Bone marrow (tissue), 2 donors: Measurements from ENCODE around the gene BSG.
"Not testable (repeated sequence)": the region's sequence is repeated elsewhere in the genome, so short reads cannot be mapped to it uniquely, and the experiment has no call there.

Source experiments
- DNase-seq, 2 donors: peaks; one replicate each; lab custom pipeline; 2025; lab: John Stamatoyannopoulos, UW

BSG gene

DNA sequence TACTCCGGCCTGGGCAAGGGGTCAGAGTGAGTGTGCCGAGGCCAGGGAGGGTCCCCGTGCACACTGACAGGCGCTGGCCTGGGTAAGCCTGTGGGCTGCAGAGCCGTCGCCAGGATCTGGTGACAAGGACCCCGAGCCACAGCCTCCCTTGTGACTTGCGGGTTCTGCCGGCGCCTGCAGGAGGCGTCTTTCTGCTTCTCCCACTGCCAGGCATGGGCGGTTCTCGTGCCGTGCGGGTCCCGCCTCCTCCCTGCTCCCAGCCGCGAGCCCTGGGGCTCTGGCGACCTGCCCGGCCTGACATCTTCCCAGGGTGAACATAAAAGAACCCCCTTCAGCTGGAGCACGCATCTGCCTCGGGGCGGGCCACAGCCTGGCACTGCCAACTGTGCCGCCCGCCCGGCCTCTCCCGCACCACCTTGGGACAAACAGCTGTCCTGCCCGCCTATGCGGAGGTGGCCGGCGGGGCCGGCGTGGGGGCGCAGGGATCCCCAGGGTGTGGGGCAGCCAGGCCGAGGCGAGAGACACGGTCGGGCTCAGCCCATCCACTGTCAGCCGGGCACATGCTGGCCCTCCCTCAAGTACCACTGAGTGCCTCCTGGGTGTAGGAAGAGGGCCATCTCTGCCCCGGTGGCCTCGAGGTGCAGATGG is 15.8 kb downstream of the BSG start:
- DNase-seq = peak; percentile 32 to 64

DNA sequence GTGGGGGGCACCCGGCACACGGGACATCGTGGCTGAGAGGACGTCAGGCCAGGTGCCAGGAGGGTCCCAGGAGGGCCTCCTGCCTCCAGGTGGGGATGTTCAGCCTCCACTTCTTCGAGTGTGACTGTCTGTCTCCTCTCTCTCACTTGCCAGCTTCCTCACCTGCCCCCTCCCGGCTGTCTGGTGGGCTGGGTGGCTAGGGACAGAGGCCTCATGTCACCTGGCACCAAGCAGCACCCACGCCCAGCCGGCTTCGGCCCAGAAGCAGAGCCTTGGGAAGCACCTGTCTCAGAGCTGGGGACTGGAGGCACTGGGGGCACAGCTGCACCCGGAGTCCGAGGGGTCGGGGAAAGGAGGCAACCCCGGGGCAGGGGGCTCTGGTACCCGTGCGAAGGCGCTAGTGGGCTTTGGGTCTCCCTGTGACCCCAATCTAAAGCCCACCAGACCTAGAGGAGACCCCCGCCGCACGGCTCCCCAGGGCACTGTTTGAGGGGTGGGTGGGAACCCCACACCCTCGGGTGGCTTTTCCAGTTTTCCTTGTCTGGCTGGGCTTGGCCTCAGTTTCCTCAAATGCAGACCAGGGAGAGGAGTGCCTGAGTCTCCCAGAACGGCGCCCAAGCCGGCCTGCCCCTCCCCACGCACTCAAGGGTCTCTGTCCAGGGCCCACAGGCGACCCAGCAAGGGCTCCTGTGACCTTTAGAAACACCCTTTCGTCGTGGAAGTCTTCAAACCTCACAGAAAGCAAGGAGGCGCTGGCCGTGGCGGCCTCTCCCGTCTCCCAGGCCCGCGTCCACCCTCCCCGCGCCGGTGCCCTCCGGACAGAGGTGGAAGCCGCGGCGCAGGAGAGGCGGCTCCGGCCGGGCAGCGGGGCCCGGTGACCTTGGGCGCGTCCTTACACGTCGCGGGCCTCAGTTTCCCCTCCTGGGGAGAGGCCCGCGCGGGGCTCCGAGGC is 16.6 kb downstream of the BSG start:
- DNase-seq = no peak

DNA sequence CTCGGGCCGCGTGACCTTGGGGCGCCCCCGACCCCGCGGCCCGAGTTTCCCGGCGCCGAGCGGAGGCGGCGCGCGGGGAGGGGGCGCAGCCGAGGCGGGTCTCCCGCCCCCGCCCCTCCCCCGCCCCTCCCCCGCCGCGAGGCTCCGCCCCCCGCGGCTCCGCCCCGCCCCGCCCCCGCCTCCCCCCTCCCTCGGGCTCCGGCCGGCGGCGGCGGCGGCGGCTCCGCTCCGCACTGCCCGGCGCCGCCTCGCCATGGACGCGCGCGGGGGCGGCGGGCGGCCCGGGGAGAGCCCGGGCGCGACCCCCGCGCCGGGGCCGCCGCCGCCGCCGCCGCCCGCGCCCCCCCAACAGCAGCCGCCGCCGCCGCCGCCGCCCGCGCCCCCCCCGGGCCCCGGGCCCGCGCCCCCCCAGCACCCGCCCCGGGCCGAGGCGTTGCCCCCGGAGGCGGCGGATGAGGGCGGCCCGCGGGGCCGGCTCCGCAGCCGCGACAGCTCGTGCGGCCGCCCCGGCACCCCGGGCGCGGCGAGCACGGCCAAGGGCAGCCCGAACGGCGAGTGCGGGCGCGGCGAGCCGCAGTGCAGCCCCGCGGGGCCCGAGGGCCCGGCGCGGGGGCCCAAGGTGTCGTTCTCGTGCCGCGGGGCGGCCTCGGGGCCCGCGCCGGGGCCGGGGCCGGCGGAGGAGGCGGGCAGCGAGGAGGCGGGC is 17.4 kb downstream of the BSG start, which contains the start of gene HCN2:
TSS of gene HCN2 (plus strand) at position 189 of the 703 bp plus-strand sequence. CDS start at position 254, 65 bp downstream.
- no peak for DNase-seq

DNA sequence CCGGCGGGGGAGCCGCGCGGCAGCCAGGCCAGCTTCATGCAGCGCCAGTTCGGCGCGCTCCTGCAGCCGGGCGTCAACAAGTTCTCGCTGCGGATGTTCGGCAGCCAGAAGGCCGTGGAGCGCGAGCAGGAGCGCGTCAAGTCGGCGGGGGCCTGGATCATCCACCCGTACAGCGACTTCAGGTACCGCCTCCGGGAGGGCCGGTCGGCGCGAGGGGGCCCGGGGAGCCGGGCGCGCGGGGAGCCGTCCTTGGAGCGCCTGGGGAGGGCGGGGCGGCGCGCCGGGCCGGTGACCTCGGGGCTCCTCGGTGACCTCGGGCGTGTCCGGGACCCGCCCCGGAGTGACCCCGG is 18.0 kb downstream of the BSG start:
- no peak for DNase-seq

DNA sequence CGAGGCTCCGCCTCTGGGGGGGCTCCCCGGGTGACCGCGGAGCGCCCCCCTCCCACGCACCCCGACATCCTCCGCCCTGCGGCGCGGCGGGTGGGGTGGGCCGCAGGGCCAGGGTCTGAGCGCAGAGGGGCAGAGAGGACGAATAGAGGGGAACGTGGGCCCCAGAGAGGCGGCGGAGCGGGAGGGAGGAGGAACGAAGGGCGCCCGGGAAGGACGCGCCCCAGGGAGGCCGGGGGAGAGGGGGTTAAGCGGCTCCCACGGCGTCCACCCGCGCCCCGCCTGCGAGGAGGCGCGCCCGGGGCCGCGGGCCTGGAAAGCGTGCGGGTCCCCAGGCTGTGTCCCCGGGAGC is 18.3 kb downstream of the BSG start:
- no peak for DNase-seq

DNA sequence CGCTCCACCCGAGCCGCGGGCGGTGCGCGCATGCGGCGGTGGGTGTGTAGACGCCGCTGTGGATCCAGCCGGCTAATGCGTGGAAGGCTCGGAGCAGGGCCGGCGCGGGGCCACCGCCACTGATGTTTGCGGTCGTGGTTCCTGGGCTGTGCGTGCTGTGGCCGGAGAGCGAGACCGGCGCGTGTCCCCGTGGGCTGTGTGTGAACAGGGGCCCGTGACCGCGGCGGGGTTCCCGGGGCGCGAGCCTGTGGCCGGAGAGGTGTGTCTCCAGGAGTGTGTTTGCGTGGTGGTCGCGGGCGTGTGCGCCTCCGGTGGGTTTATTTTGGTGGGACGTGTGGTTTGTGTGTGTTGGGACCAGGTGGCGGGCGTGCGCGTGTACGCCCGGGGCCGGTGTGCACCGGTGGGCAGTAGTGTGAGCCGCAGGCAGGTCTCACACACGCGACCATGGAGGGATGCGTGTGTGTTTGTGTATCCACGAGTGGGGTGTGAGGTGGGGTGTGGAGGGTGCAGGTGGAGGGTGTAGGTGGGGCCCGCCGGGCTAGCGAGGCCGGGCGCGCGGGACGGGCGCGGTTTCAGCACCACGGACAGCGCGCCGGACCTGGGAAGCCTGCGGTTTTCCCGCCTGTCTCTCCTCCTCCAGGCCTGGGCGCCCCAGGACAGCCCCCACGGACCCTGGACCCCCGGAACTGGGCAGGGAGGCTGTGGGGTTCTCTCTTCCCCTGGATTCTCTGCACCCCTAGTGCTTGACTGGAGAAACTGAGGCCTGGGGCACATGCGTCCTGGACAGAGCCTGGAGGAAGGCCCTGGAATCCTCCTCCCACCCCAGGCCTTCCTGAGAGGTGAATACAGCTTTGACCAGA is 18.9 kb downstream of the BSG start:
- DNase-seq = no peak

DNA sequence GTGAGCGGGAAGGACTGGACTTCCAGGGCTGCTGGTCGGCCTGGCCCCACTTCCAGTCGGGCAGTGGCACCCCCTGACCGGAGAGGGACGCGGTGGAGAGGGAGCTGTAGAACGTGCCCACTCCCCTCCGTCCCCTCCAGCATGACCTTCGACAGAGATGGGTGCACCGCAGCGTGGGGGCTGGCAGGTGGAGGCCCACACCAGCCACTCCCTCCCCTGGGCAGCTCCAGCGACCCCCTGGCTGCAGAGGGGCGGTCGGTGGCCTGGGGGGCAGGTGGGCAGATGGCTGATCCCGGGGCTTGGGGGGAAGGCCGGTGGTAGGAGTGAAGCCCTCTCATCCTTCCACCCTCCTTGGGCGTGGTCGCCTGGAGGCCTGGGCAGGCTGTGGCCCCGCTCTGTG is 19.7 kb downstream of the BSG start:
- DNase-seq = no peak

DNA sequence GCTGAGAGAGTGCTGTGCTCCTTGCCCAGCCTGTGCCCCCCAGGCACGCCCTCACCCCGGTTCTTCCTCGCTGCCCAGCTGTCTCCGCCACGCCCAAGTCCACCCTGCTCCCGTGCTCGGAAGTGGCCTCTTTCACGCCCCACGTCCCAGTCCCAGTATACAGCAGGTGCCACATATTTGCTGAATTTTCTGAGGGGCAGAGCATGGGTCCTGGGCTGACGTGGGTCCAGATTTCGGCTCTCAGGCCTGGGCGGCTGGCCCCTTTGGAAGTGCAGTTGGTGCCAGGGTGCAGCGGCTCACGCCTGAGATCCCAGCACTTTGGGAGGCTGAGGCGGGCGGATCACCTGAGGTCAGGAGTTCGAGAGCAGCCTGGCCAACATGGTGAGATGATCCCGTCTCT is 20.7 kb downstream of the BSG start:
- no peak for DNase-seq

DNA sequence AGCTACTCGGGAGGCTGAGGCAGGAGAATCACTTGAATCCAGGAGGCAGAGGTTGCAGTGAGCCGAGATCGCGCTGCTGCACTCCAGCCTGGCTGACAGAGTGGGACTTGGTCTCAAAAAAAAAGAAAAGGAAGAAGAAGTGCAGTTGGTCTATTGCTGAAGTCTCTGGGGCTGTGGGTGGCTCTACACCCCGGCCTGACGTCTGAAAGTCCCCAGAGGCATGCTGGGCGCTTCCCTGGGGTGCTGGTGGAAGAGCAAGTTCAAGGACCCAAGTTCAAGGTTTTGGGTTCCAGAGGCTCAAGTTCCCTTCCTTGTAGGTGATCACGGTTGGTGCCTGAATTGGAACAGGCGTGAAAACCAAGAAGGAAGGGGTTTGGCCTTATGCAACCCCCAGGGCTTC is 21.1 kb downstream of the BSG start:
- DNase-seq = no peak

DNA sequence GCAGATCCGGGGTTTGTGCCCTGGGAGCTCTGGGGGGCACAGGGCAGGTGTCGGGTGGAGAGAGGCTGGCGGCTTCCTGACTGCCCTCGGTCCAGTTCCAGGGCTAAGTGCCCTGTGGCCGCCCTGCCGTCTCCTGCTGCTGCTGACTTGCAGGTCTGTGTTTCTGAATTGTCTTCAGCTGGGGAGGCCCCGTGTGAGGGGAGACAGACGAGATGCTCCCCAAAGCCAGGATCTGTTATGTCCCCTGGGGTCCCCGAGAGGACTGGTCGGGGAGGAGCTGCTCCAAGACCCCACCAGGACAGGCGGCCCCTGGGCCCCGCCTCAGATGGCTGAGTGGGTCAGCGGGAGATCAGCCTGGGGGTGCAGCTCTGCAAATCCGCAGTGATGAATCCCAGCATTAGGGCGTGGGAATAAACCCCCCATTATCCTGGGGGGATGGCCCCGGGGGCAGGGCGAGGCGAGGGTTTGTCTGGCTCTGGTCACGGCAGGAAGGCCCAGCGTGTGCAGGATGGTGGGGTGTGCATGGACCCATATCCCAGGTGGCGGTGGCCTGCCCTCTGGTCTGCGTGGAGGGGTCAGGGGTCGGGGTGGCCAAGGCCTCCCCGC is 22.0 kb downstream of the BSG start:
- no peak for DNase-seq

DNA sequence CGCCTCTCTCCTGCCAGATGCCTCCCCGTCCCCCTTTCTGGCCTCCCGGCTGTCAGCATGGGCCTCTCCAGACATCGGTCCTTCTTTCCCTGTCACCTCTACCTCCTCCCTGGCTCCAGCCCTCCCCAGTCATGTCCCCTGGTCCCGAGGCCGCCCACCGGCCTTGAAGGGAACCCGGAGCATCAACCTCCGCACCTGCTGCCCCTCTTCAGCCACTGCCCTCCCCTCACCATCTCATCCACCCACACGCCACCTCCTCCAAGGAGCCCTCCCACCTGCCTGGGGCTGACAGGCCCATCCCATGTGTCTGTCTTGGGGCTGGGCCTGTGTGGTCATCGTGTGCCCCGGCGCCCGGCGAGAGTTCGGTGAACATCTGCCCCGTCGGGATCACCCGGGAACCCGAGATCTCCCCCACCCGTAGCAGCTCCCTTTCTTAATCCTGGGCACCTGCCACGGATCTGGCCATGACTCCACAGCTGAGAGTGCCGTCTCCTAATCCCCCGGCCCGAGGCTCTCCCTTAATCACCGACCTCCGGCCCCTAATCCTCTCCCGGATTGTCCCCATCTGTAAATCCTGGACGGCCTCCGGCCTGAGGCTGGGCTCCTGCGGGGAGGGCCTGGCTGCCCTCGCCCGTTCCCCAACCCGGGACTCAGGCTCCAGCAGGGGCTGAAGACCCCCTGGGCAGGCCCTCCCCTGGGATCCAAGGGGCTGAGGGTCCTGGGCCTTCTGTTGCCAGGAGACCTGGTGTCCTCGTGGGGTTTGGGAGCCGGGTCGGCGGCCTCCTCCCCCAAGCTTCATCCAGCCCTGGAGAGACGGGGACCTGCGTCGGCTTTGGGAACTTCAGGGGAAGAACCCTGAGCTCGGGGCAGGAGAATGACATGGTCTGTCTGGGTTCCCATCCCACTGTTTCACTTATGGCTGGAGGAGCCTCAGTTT is 23.2 kb downstream of the BSG start:
- no peak for DNase-seq

DNA sequence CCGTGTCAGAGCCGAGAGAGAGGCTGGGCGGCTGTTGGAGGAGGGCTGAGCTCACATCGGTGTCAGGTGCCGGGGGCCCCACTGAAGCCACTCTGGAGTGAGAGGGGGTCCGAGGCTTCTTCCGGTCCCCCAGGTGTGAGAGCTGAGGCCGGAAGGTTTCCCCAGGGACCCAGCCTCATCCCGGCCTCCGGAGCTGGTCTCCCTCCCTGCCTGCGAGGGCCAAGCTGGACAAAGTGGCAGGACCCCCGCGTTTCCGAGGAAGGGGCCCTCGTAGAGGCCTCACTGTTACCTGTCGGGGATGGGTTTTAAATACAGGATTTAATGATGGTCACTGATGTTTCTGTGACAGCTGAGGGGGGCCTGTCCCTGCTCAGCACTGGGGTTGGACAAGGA is 23.9 kb downstream of the BSG start:
- no peak for DNase-seq

DNA sequence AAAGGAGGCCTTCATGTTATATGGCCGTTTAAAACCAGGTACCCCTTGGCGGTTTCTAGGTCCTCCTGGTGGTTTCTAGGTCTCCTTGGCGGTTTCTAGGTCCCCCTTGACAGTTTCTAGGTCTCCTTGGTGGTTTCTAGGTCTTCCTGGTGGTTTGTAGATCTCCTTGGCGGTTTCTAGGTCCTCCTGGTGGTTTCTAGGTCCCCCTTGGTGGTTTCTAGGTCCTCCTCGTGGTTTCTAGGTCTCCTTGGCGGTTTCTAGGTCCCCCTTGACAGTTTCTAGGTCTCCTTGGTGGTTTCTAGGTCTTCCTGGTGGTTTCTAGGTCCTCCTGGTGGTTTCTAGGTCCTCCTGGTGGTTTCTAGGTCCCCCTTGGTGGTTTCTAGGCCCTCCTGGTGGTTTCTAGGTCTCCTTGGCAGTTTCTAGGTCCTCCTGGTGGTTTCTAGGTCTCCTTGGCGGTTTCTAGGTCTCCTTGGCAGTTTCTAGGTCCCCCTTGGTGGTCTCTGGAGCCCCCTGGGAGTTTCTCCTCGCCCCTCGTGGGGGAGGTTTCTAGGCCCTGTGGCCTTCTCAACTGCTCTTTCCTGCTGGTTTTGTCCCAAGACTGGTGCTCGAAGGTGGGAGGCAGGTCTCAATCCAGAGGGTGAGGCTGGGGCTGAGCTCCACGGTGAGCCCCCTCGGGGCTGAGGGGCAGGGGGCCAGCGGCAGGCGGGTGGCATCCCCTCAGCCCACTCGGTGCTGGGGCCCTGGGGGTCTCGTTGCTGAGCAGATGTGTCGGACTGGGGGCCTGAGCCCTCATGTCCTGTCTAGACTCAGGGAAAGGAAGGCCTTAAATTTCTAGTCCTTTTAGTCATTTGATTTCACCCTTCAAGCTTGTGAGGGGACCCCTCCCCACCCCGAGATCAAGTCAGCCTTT is 25.3 kb downstream of the BSG start:
- DNase-seq = no peak

DNA sequence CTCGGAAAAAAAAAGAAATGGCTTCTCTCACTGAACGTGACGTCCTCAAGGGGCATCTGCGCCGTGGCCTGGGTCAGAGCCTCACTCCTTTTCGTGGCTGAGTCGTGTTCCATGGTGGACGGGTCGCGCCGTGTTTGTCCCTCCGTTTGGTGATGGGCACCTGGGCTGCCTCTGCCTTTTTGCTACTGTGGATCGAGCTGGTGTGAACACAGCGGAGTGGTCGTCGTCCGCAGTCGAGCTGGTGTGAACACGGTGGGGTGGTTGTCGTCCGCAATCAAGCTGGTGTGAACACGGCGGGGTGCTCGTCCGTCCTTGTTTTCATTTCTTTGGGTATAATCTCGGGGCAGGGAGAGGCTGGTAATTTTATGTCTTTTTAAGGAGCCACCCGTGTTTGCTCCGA is 28.9 kb downstream of the BSG start:
- no peak for DNase-seq

DNA sequence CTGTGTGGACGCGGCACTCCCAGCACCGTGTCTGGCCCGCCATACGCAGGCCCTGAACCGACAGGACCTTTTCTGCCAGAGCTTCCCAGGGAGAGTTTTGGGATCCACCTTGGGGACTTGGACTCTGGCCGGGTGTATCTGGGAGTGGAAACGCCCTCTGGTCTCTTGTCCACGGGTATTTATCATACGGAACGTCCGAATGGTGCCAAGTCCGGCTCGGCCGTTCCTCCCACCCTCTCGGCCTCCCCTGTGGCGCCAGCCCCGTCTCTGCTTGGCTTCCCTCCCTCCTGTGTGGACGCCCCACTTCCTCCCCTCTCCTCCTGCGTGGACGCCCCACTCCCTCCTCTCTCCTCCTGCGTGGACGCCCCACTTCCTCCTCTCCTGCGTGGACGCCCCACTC is 29.4 kb downstream of the BSG start:
- DNase-seq = no peak

DNA sequence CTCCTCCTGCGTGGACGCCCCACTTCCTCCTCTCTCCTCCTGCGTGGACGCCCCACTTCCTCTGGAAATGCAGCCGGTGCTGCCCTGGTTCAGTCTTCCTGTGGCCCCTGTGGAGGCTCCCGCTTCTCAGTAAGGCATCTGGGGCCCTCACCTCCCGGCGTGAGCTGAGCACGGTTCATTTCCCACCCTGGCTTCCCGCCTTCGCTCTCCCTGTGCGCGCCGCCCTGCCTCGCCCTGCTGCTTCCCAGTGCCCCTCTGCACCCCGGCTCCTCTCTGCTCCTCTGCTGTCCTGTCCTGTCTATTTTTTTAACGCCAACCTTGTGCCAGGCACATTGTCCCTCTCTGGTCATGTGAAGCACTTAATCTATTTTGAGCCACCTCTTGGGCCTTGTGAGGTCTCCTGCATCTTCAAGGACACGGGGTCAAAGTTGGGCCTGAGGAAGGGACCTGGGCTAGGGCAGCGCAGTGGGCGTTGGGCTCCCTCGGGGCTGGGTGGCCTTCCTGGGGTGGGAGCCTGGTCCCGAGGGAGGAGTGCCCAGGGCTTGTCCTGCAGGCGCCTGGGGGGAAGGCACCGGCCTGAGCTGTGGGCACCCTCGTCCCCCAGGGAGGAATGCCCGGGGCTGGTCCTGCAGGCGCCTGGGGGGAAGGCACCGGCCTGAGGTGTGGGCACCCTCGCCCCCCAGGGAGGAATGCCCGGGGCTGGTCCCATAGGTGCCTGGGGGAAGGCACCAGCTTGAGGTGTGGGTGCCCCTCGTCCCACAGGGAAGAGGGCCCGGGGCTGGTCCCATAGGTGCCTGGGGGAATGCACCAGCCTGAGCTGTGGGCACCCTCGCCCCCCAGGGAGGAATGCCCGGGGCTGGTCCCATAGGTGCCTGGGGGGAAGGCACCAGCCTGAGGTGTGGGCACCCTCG is 30.2 kb downstream of the BSG start:
- no peak for DNase-seq

DNA sequence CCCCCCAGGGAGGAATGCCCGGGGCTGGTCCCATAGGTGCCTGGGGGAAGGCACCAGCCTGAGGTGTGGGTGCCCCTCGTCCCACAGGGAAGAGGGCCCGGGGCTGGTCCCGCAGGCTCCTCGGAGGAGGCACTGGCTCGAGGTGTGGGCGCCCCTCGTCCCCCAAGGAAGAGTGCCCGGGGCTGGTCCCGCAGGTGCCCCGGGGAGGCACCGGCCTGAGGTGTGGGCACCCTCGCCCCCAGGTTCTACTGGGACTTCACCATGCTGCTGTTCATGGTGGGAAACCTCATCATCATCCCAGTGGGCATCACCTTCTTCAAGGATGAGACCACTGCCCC is 30.9 kb downstream of the BSG start:
- not testable (repeated sequence) for DNase-seq

DNA sequence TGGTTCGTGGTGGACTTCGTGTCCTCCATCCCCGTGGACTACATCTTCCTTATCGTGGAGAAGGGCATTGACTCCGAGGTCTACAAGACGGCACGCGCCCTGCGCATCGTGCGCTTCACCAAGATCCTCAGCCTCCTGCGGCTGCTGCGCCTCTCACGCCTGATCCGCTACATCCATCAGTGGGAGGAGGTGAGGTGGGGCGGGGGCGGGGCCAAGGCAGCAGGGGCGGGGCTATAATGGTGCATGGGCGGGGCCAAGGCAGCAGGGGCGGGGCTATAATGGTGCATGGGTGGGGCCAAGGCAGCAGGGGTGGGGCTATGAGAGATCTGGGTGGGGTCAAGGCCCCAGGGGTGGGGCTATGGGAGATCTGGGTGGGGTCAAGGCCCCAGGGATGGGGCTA is 31.4 kb downstream of the BSG start:
- DNase-seq = not testable (repeated sequence)
